Mesodermal cell (in vitro differentiated cells): ENCODE data around the gene CD300A. TPM values are rescaled to one million over a fixed set of nuclear protein-coding genes. Genes with fewer than 3 reads are reported as not detected.

Experiments
- H3K27ac ChIP-seq: 2 replicates; pipeline ENCODE4 v1.7.0; 2013; ENCODE audit warnings: mild to moderate bottlenecking, low read depth, low read length, moderate library complexity; ENCODE audit not compliant: severe bottlenecking
- H3K36me3 ChIP-seq: 2 replicates; pipeline ENCODE4 v1.7.1; 2013; ENCODE audit warnings: mild to moderate bottlenecking, low read length, moderate library complexity; ENCODE audit not compliant: control insufficient read depth, insufficient read depth
- H3K4me1 ChIP-seq: one replicate; pipeline ENCODE4 v1.7.1; 2013; ENCODE audit warnings: mild to moderate bottlenecking, low read length; ENCODE audit not compliant: insufficient read depth, control insufficient read depth, poor library complexity, severe bottlenecking
- H3K4me3 ChIP-seq: 2 replicates; pipeline ENCODE4 v1.7.0; 2013; ENCODE audit warnings: low read length, control low read depth, mild to moderate bottlenecking; ENCODE audit not compliant: insufficient read depth, poor library complexity, severe bottlenecking; ENCODE audit errors: extremely low read depth
- H3K9me3 ChIP-seq: 2 replicates; pipeline ENCODE4 v1.7.1; 2013; ENCODE audit warnings: mild to moderate bottlenecking, low read length, moderate library complexity; ENCODE audit not compliant: control insufficient read depth
- WGBS, 2 experiments: methylation state at CpG; one replicate each; pipeline ENCODE4 v1.1.5; 2013; ENCODE audit warnings: missing lambda C conversion rate in 2 of 2; ENCODE audit not compliant: insufficient coverage in 2 of 2; 5-methylcytosine and 5-hydroxymethylcytosine counted together
- polyA plus RNA-seq, 2 experiments: library from polyadenylated mRNA; stranded (reverse); fragments of 50-300 nt; gene quantifications; one replicate each; pipeline ENCODE4 v1.2.3, GENCODE V29; 2013

Gene CD300A
- not detected for polyA plus RNA-seq (2013, experiment 1 of 2)
- not detected for polyA plus RNA-seq (2013, experiment 2 of 2)

DNA sequence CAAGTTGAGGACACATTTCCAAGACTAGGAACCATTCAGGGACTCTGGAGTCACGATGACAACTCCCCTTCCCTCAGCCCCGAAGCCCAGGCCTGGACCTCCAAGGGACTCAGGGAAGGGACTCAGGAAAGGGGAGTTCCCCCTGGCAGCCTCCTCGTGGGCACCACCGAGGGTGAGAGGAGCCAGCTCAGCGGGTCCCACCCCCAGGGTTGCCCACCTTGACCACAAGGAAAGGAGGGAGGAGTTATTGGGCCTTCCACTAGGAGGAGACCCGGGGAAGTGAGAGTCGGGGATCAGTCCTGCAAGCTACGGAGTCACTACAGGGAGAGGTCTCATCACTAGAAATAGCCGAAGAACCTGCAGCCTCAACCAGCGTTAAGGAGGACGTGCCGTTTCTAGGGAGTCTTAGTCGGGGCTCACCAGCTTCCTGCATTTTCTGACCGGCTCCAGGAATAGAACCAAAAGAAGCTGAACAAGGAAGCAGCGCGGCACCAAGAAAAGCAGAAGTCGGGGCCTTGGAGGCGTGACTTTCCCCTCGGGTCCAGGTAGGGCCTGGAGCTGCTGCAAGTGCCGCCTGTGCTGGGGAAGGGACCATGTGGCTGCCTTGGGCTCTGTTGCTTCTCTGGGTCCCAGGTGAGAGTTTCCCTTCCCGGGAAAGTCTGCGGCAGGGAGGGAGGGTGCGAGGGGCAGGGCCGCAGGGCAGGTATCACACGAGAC, at the start of gene CD300A:
Gene CD300A, plus strand, starts transcription at position 524 of the 717 bp plus-strand sequence. Its CDS starts 70 bp downstream, at position 594.
- Histone ChIP-seq H3K4me3 (no peak within 1 kb of the TSS), H3K9me3 (no peaks in the 10 kb centered on the region), H3K36me3 (no peaks in the 10 kb centered on the region), H3K27ac (no peak within 1 kb of the TSS), H3K4me1 (no peaks in the 10 kb centered on the region)
- WGBS, 2 experiments: 82 to 90% methylated on average over 22 of the region's 25 CpGs

GRCh38 chr17:74417178-74418045, 49.0 kb upstream of the CD300A start:
- Histone ChIP-seq H3K4me3 (no peak overlapping the region), H3K4me1 (peaks cover 27% of the 10 kb centered on the region), H3K36me3 (no peaks in the 10 kb centered on the region), H3K9me3 (no peaks in the 10 kb centered on the region), H3K27ac (peak overlapping the region; percentile 45)
- WGBS, 2 experiments: 74 to 83% methylated on average over 9 to 11 of the region's 12 CpGs

- no peaks in the 10 kb centered on the region for H3K9me3 ChIP-seq
- peak overlapping the region; percentile 53 for H3K27ac ChIP-seq
- peaks cover 22% of the 10 kb centered on the region for H3K4me1 ChIP-seq
- H3K36me3 ChIP-seq: no peaks in the 10 kb centered on the region
- H3K4me3 ChIP-seq: no peak overlapping the region
- WGBS, 2 experiments: 87 to 90% methylated on average over 9 of the region's 10 CpGs
These were observed 46.5 kb upstream of the CD300A start for GRCh38 chr17:74419928-74420411.

GRCh38 chr17:74424117-74424516, 42.3 kb upstream of the CD300A start:
- peaks cover 19% of the 10 kb centered on the region for H3K4me1 ChIP-seq
- 97 to 100% methylated on average over 4 to 6 of the region's 7 CpGs for WGBS, 2 experiments
- H3K9me3 ChIP-seq: no peaks in the 10 kb centered on the region
- no peak overlapping the region for H3K4me3 ChIP-seq
- no peaks in the 10 kb centered on the region for H3K36me3 ChIP-seq
- no peak overlapping the region for H3K27ac ChIP-seq

GRCh38 chr17:74424657-74425056, 41.8 kb upstream of the CD300A start:
- H3K36me3 ChIP-seq: no peaks in the 10 kb centered on the region
- H3K4me1 ChIP-seq: peaks cover 19% of the 10 kb centered on the region
- H3K27ac ChIP-seq: no peak overlapping the region
- WGBS, 2 experiments: 94 to 96% methylated on average over 13 of the region's 14 CpGs
- no peaks in the 10 kb centered on the region for H3K9me3 ChIP-seq
- H3K4me3 ChIP-seq: no peak overlapping the region

DNA sequence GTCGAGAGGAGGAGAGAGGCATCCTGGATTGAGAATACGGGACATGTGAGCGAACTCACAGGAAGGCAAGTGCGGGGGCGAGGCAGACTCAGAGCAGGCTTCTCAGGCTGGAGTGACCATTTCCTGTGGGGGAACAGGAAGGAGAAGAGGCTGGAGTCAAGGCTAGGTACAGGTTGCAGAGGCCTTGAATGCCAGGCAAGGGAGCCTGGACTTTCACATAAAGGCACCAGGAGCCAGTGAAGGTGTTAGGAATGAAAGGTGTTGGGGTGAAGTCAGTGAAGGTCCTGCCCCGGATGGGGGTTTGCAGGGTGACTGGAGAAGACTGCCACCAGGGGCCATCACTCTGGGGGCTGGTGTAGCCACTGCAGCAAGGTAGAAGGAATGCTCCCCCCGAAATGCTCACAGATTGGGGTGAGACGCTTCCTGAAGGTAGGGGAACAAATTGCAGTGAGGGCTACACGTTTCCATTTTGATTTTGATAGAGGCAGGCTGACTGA, 39.8 kb upstream of the CD300A start:
- Histone ChIP-seq H3K36me3 (no peaks in the 10 kb centered on the region), H3K4me3 (no peak overlapping the region), H3K4me1 (peaks cover 20% of the 10 kb centered on the region), H3K9me3 (no peaks in the 10 kb centered on the region), H3K27ac (peak overlapping the region; percentile 20)
- WGBS, 2 experiments: 87 to 92% methylated on average over 8 to 9 of the region's 9 CpGs

GRCh38 chr17:74427048-74427762, 39.2 kb upstream of the CD300A start:
- H3K4me1 ChIP-seq: peaks cover 20% of the 10 kb centered on the region
- peak overlapping the region; percentile 20 for H3K27ac ChIP-seq
- no peaks in the 10 kb centered on the region for H3K36me3 ChIP-seq
- 50 to 65% methylated on average over 7 to 9 of the region's 10 CpGs for WGBS, 2 experiments
- no peak overlapping the region for H3K4me3 ChIP-seq
- no peaks in the 10 kb centered on the region for H3K9me3 ChIP-seq

DNA sequence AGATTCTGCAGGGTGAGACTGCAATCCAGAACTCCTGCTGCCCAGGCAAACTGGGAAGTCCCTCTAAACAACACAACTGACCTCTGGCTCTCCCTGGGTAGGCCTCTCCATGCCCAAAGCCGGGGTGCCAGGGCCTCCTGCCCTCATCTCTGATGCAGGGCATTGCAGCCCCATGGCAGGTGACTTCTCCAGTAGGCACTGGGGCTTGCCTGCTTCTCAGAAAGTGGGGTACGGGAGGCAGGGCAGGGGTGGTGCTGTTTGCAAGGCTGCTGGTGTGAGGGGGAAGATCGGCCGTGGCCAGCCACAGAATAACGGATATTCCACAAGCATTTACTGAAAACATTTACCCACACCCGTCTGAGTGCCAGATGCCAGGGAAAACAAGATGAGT, 38.7 kb upstream of the CD300A start:
- no peaks in the 10 kb centered on the region for H3K9me3 ChIP-seq
- no peak overlapping the region for H3K4me3 ChIP-seq
- peaks cover 20% of the 10 kb centered on the region for H3K4me1 ChIP-seq
- no peaks in the 10 kb centered on the region for H3K36me3 ChIP-seq
- WGBS, 2 experiments: 89 to 96% methylated on average over 1 to 3 of the region's 6 CpGs
- no peak overlapping the region for H3K27ac ChIP-seq

- H3K27ac ChIP-seq: peak overlapping the region; percentile 96
- peaks cover 30% of the 10 kb centered on the region for H3K4me1 ChIP-seq
- WGBS, 2 experiments: 31 to 40% methylated on average over 11 to 14 of the region's 19 CpGs
- peak overlapping the region; percentile 82 for H3K4me3 ChIP-seq
- peaks cover 6% of the 10 kb centered on the region for H3K36me3 ChIP-seq
- H3K9me3 ChIP-seq: no peaks in the 10 kb centered on the region
These were observed 36.6 kb upstream of the CD300A start for GRCh38 chr17:74429604-74430384.

- Histone ChIP-seq H3K36me3 (peaks cover 10% of the 10 kb centered on the region), H3K4me1 (peaks cover 35% of the 10 kb centered on the region), H3K9me3 (no peaks in the 10 kb centered on the region), H3K4me3 (peak overlapping the region; percentile 82), H3K27ac (peak overlapping the region; percentile 96)
- 1 to 8% methylated on average over 10 to 12 of the region's 13 CpGs for WGBS, 2 experiments
These were observed 36.1 kb upstream of the CD300A start for GRCh38 chr17:74430385-74430705.
